Peyer's patch (tissue), 4 donors: ENCODE measurements around the gene DCLK1. TPM values are rescaled to one million over a fixed set of nuclear protein-coding genes. Genes with fewer than 3 reads are reported as not detected.

ENCODE experiments used
- DNase-seq, 3 donors: peaks; one replicate each; pipeline ENCODE4 v3.0.0-alpha.2; 2017 to 2019
- H3K27ac ChIP-seq, 4 donors: fragments of 200-600 bp; sonication (generic); one replicate each; pipeline ENCODE4 v1.5.1; 2016 to 2019
- H3K27me3 ChIP-seq, 2 donors: fragments of 200-600 bp; sonication (generic); one replicate each; pipeline ENCODE4 v1.5.1; 2019
- H3K36me3 ChIP-seq, 3 donors: fragments of 200-600 bp; sonication (generic); one replicate each; pipeline ENCODE4 v1.5.1; 2016 to 2019
- H3K4me1 ChIP-seq, 4 donors: fragments of 200-600 bp; sonication (generic); one replicate each; pipeline ENCODE4 v1.5.1; 2016 to 2019
- H3K4me3 ChIP-seq, 4 donors: fragments of 200-600 bp; sonication (generic); 1 replicate in 3 of 4; 2 replicates in 1 of 4; pipeline ENCODE4 v1.5.1; 2016 to 2019; ENCODE audit warnings: mild to moderate bottlenecking in 1 of 4
- H3K9me3 ChIP-seq, 4 donors: fragments of 200-600 bp; sonication (generic); one replicate each; pipeline ENCODE4 v1.5.1; 2016 to 2019; ENCODE audit warnings: mild to moderate bottlenecking in 1 of 4
- POLR2A ChIP-seq, 2 donors: fragments of 450-650 bp; IDR thresholded peaks; one replicate each; pipeline ENCODE4 v1.5.1; 2017; ENCODE audit warnings: antibody characterized with exemption in 2 of 2, mild to moderate bottlenecking in 2 of 2, moderate library complexity in 2 of 2
- total RNA-seq, 4 donors: library from RNA; depleted of rRNA; stranded (reverse); fragments of >200 nt; gene quantifications; one replicate each; pipeline ENCODE4 v1.1.0, GENCODE V29; 2016
- TF ChIP-seq, protein P1 (sequence below), 6 experiments: fragments of 450-650 bp in 4 of 6; fragments of 200-600 bp in 2 of 6; sonication (generic) in 1 of 6; IDR thresholded peaks; one replicate each; pipeline ENCODE4 v1.5.1; 2017 to 2019; ENCODE audit warnings: antibody characterized with exemption in 6 of 6, mild to moderate bottlenecking in 3 of 6, moderate library complexity in 1 of 6

DCLK1 gene
- total RNA-seq, 4 donors from 2014 or later, result 3.7 to 23.1 (median 9.1) TPM

DNA sequence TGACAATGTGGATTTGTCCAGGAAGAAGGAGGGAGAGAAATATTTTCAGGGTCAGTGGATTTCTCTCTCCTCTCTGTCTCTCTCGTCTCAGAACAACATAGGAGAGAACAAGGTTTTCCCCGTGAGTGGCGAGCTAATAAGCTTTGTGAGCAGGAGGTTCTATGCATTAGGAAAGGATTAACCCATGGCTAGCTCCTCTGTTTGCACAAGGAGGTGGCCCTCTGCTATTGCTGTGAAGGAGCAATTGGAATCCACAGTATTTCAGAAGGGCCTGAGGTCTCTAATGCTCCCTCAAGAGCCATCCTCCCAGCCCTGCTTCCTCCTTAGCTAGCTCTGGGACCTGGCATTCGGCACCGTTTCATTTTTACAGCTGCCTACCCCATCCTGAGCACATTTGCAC is 365.8 kb downstream of the DCLK1 start:
- H3K4me1 ChIP-seq, result no peaks in the 10 kb centered on the region
- no peaks in the 10 kb centered on the region for H3K27me3 ChIP-seq
- H3K36me3 ChIP-seq, result no peaks in the 10 kb centered on the region
- H3K9me3 ChIP-seq, result no peaks in the 10 kb centered on the region
- no peak for TF ChIP-seq POLR2A (IDR thresholded peaks at IDR 0.05)
- TF ChIP-seq, protein P1, sequence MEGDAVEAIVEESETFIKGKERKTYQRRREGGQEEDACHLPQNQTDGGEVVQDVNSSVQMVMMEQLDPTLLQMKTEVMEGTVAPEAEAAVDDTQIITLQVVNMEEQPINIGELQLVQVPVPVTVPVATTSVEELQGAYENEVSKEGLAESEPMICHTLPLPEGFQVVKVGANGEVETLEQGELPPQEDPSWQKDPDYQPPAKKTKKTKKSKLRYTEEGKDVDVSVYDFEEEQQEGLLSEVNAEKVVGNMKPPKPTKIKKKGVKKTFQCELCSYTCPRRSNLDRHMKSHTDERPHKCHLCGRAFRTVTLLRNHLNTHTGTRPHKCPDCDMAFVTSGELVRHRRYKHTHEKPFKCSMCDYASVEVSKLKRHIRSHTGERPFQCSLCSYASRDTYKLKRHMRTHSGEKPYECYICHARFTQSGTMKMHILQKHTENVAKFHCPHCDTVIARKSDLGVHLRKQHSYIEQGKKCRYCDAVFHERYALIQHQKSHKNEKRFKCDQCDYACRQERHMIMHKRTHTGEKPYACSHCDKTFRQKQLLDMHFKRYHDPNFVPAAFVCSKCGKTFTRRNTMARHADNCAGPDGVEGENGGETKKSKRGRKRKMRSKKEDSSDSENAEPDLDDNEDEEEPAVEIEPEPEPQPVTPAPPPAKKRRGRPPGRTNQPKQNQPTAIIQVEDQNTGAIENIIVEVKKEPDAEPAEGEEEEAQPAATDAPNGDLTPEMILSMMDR (IDR thresholded peaks at IDR 0.05), result no peak
- no peak overlapping the region for H3K4me3 ChIP-seq
- H3K27ac ChIP-seq, result no peak overlapping the region
- no peak for DNase-seq

DNA sequence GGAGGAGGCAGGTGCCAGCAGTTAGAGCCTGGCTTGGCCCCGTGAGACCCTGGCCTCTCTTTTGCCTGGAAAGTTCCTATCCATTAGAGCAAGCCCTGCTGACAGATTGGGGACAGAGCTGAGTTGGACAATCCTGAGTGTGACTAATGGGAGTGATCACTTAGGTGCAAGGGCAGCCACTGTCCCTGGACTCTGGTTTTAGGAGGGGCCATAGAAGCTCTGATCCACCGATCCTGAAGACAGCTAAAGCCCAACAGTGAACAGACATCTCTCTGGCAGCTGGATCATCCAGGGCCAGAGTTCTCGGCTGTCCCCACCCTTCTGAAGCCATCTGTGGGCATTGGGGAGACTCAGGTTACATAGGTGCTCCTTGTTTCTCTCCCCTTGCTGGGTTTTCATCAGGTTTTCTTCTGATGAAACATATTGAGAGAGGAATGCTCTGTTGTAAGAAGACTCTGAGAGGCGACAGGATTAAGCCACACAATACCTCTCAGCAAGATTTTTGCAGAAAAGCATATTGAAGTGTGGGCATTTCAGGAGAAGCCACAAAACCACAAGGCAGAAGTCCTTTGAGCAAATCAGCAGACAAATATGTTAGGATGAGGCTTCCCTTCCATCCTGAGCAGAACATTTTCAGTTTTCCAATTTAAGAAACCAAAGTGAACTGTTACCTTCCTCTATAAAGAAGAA is 366.7 kb downstream of the DCLK1 start:
- TF ChIP-seq POLR2A (IDR thresholded peaks at IDR 0.05), result no peak
- TF ChIP-seq, protein P1 (IDR thresholded peaks at IDR 0.05), result no peak
- DNase-seq, result no peak

DNA sequence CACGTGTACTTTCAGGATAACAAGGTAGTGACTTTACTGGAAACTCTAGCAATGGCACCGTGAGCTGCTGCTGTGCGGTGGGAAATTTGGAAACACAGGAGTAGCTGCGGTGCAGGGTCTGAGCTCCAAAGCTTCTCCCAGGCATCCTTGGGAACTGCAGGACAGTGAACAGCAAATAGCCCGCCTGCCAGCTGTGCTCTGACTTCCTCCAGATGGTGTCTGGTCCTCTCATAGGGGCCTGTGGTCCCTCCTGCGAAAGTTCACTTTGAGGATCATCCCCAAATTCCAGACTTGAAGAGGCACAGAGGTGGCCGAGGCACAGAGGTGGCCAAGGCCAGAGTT is 367.4 kb downstream of the DCLK1 start:
- TF ChIP-seq, protein P1 (IDR thresholded peaks at IDR 0.05), result no peak
- no peak for TF ChIP-seq POLR2A (IDR thresholded peaks at IDR 0.05)
- Histone ChIP-seq H3K27ac (no peak overlapping the region), H3K36me3 (no peaks in the 10 kb centered on the region), H3K4me3 (no peak overlapping the region), H3K4me1 (no peaks in the 10 kb centered on the region), H3K9me3 (no peaks in the 10 kb centered on the region), H3K27me3 (no peaks in the 10 kb centered on the region)
- no peak for DNase-seq

More for the DNA sequence above, 366.7 kb downstream of the DCLK1 start:
- no peak overlapping the region for H3K27ac ChIP-seq
- H3K4me1 ChIP-seq, result no peaks in the 10 kb centered on the region
- no peaks in the 10 kb centered on the region for H3K36me3 ChIP-seq
- no peak overlapping the region for H3K4me3 ChIP-seq
- H3K9me3 ChIP-seq, result no peaks in the 10 kb centered on the region
- H3K27me3 ChIP-seq, result no peaks in the 10 kb centered on the region

DNA sequence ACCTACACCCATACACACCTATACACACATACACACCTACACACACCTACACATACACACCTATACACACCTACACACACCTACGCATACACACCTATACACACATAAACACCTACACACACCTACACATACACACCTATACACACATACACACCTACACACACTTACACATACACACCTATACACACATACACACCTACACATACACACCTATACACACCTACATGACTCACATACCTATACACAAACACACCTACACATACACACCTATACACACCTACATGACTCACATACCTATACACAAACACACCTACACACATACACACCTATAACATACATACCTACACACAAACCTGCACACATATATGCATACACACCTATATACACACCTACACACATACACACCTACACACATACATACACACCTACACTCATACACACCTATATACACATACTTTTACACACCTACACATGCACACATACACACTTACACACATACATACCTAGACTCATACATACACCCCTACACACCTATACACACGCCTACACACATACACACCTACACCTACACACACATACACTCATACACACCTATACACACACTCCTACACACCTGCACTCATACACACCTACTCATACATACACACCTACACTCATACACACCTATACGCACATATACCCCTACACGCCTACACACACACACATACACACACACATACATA is 368.0 kb downstream of the DCLK1 start:
- Histone ChIP-seq H3K36me3 (no peaks in the 10 kb centered on the region), H3K27ac (no peak overlapping the region), H3K4me1 (no peaks in the 10 kb centered on the region), H3K27me3 (no peaks in the 10 kb centered on the region), H3K4me3 (no peak overlapping the region), H3K9me3 (no peaks in the 10 kb centered on the region)
- TF ChIP-seq POLR2A (IDR thresholded peaks at IDR 0.05), result no peak
- TF ChIP-seq, protein P1 (IDR thresholded peaks at IDR 0.05), result no peak
- DNase-seq, result no peak

DNA sequence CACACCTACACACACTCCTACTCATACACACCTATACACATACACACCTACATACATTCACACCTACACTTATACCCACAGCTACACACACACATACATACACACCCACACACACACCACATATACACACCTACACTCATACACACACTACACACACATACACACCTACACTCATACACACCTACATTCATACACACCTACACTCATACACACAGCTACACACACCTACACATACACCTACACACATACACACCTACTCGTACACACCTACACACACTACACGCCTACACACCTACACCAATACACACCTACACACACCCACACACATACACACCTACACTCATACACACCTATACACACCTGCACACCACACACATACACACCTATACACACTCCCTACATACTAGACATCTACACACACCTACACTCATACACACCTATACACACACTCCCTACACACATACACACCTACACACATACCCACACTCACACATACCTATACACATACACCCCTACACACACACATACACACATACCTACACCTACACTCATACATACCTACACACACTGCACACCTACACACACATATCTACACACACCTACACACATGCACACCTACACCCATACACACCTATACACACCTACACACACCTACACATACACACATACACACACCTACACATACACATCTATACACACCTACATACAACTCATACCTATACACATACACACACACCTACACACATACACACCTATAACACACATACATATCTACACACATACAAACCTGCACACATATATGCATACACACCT is 369.5 kb downstream of the DCLK1 start:
- TF ChIP-seq, protein P1 (IDR thresholded peaks at IDR 0.05), result no peak
- TF ChIP-seq POLR2A (IDR thresholded peaks at IDR 0.05), result no peak
- Histone ChIP-seq H3K4me1 (no peaks in the 10 kb centered on the region), H3K36me3 (no peaks in the 10 kb centered on the region), H3K9me3 (no peaks in the 10 kb centered on the region), H3K27me3 (no peaks in the 10 kb centered on the region), H3K27ac (no peak overlapping the region), H3K4me3 (no peak overlapping the region)
- DNase-seq, result no peak
